WTC11 (cell line): Measurements from ENCODE around the gene MOXD1. TPM values are rescaled to one million over a fixed set of nuclear protein-coding genes. Genes with fewer than 3 reads are reported as not detected.
A peak's percentile ranks its signal among the peaks of the same experiment; 100 is the strongest.

Experiments used
- ATAC-seq: fragments of 200-7000 bp; cut with Tn5 transposase; 2 replicates; pipeline ENCODE4 v1.10.0; 2021; ENCODE audit warnings: mild to moderate bottlenecking, moderate library complexity
- CTCF ChIA-PET: fragments of 300-600 bp; sonication (Branson Sonifier 250); formaldehyde crosslinking; loops from one replicate; lab custom pipeline; 2021; ENCODE audit warnings: antibody characterized with exemption; lab: Charles Lee
- POLR2A ChIA-PET: fragments of 350-600 bp; sonication (Branson Sonifier 250); formaldehyde crosslinking; loops from one replicate; lab custom pipeline; 2021; ENCODE audit warnings: antibody characterized with exemption; lab: Charles Lee
- DNase-seq: peaks from one replicate; pipeline ENCODE4 v3.0.0; 2021; ENCODE audit warnings: low spot score
- H3K27ac Mint-ChIP-seq: 2 replicates; pipeline ENCODE4 v1.8.0; 2021; ENCODE audit warnings: mixed read lengths
- H3K27me3 Mint-ChIP-seq: 2 replicates; pipeline ENCODE4 v1.8.0; 2021; ENCODE audit warnings: low read depth, mild to moderate bottlenecking, moderate library complexity, mixed read lengths
- H3K36me3 Mint-ChIP-seq: 2 replicates; pipeline ENCODE4 v1.8.0; 2021; ENCODE audit warnings: mixed read lengths
- H3K4me1 Mint-ChIP-seq: 2 replicates; pipeline ENCODE4 v1.8.0; 2022; ENCODE audit warnings: mixed read lengths
- H3K4me3 Mint-ChIP-seq: 2 replicates; pipeline ENCODE4 v1.8.0; 2021; ENCODE audit warnings: mild to moderate bottlenecking, moderate library complexity, mixed read lengths
- H3K9me3 Mint-ChIP-seq: 2 replicates; pipeline ENCODE4 v1.8.0; 2021; ENCODE audit warnings: mixed read lengths
- CBFB ChIP-seq: sonication (generic); formaldehyde crosslinking; IDR thresholded peaks from 2 replicates; pipeline ENCODE4 v1.8.1; 2022; ENCODE audit warnings: mild to moderate bottlenecking, low read depth, missing genetic modification reagents
- CREM ChIP-seq: sonication (generic); formaldehyde crosslinking; IDR thresholded peaks from 2 replicates; pipeline ENCODE4 v1.8.1; 2022; ENCODE audit warnings: mild to moderate bottlenecking, missing genetic modification reagents, moderate library complexity
- GABPB1 ChIP-seq: sonication (generic); formaldehyde crosslinking; IDR thresholded peaks from 2 replicates; pipeline ENCODE4 v1.8.1; 2023; ENCODE audit warnings: mild to moderate bottlenecking, missing genetic modification reagents
- JAZF1 ChIP-seq: fragments of 250-450 bp; sonication (Bioruptor Pico); IDR thresholded peaks from 2 replicates; pipeline ENCODE4 v1.9.0; 2021; ENCODE audit warnings: moderate library complexity, mild to moderate bottlenecking, inconsistent platforms
- MXD4 ChIP-seq: fragments of 250-450 bp; sonication (Bioruptor Pico); IDR thresholded peaks from 2 replicates; pipeline ENCODE4 v1.8.0; 2021; ENCODE audit warnings: mild to moderate bottlenecking, moderate library complexity, borderline replicate concordance
- NFATC4 ChIP-seq: fragments of 250-450 bp; sonication (Bioruptor Pico); IDR thresholded peaks from 2 replicates; pipeline ENCODE4 v1.9.0; 2021; ENCODE audit warnings: mild to moderate bottlenecking
- NR2C2 ChIP-seq: sonication (generic); formaldehyde crosslinking; IDR thresholded peaks from 2 replicates; pipeline ENCODE4 v1.8.0; 2022; ENCODE audit warnings: mild to moderate bottlenecking, missing genetic modification reagents
- TCF7 ChIP-seq: sonication (generic); formaldehyde crosslinking; IDR thresholded peaks from 2 replicates; pipeline ENCODE4 v1.8.0; 2022; ENCODE audit warnings: mild to moderate bottlenecking, low read depth, missing genetic modification reagents, moderate library complexity
- TP53 ChIP-seq: sonication (generic); formaldehyde crosslinking; IDR thresholded peaks from 2 replicates; pipeline ENCODE4 v1.8.1; 2023; ENCODE audit warnings: mild to moderate bottlenecking, missing genetic modification reagents
- USF2 ChIP-seq: sonication (generic); formaldehyde crosslinking; IDR thresholded peaks from 2 replicates; pipeline ENCODE4 v1.8.1; 2023; ENCODE audit warnings: mild to moderate bottlenecking, missing genetic modification reagents, moderate library complexity
- ZBTB21 ChIP-seq: sonication (generic); formaldehyde crosslinking; IDR thresholded peaks from 2 replicates; pipeline ENCODE4 v1.8.1; 2023; ENCODE audit warnings: mild to moderate bottlenecking, missing genetic modification reagents, borderline replicate concordance
- ZBTB43 ChIP-seq: sonication (generic); formaldehyde crosslinking; IDR thresholded peaks from 2 replicates; pipeline ENCODE4 v1.8.1; 2023; ENCODE audit warnings: mild to moderate bottlenecking, missing genetic modification reagents
- ZNF232 ChIP-seq: sonication (generic); formaldehyde crosslinking; IDR thresholded peaks from 2 replicates; pipeline ENCODE4 v1.8.0; 2022; ENCODE audit warnings: mild to moderate bottlenecking, missing genetic modification reagents
- ZNF396 ChIP-seq: fragments of 250-450 bp; sonication (Bioruptor Pico); IDR thresholded peaks from 2 replicates; pipeline ENCODE4 v1.8.0; 2021; ENCODE audit warnings: mild to moderate bottlenecking, moderate library complexity, borderline replicate concordance
- ZNF532 ChIP-seq: fragments of 250-450 bp; sonication (Bioruptor Pico); IDR thresholded peaks from 2 replicates; pipeline ENCODE4 v1.9.0; 2021; ENCODE audit warnings: mild to moderate bottlenecking, borderline replicate concordance
- ZNF671 ChIP-seq: fragments of 250-450 bp; sonication (Bioruptor Pico); IDR thresholded peaks from 2 replicates; pipeline ENCODE4 v1.8.0; 2021; ENCODE audit warnings: mild to moderate bottlenecking
- total RNA-seq: library from RNA; stranded (reverse); gene quantifications from 3 replicates; pipeline ENCODE4 v1.2.3, GENCODE V29; 2021
- TF ChIP-seq, protein P1 (sequence below): sonication (generic); formaldehyde crosslinking; IDR thresholded peaks from 2 replicates; pipeline ENCODE4 v1.8.1; 2022; ENCODE audit warnings: low read depth, mild to moderate bottlenecking, moderate library complexity, missing genetic modification reagents, borderline replicate concordance
- TF ChIP-seq, protein P2 (sequence below): sonication (generic); formaldehyde crosslinking; IDR thresholded peaks from 2 replicates; pipeline ENCODE4 v1.8.0; 2022; ENCODE audit warnings: mild to moderate bottlenecking, missing genetic modification reagents
- TF ChIP-seq, protein P3 (sequence below): sonication (generic); formaldehyde crosslinking; IDR thresholded peaks from 2 replicates; pipeline ENCODE4 v1.8.0; 2022; ENCODE audit warnings: missing genetic modification reagents
- TF ChIP-seq, protein P4 (sequence below): fragments of 200-600 bp; IDR thresholded peaks from 2 replicates; pipeline ENCODE4 v1.8.0; 2022; ENCODE audit warnings: antibody characterized with exemption

MOXD1 gene
- total RNA-seq, 1 experiment from 2014 or later, result 1.7 TPM

DNA sequence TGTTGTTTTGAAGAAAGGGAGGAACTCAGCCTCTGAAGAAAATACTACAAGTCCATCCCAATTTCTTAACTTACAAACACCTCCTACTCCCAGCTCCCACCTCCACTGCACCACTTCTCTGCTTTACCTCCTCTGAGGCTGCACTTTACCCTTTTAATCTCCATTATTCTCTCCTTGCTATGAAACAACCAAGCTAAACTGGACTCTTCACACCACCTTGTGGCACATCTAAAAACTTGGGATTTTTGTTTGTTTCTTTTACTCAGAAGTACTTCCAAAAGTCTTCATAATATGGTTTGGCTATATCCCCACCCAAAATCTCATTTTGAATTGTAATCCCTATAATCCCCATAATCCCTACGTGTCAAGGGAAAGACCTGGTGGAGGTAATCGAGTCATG lies 142.2 kb downstream of the MOXD1 start:
- CTCF ChIA-PET, result interaction anchor here (0.8 to 3.3 kb wide), 7 partner anchors 10 to 336 kb away, joined by 3 to 17 read pairs (median 5); partner anchors contain the start of gene CCN2
- POLR2A ChIA-PET, result interaction anchor here (0.6 kb wide), 1 partner anchor 308 kb away, joined by 3 read pairs; the partner anchor contains the start of gene CCN2
- Mint-ChIP-seq H3K27me3 (peaks cover 19% of the 10 kb centered on the region), H3K9me3 (peaks cover 15% of the 10 kb centered on the region), H3K36me3 (no peaks in the 10 kb centered on the region), H3K4me3 (no peak overlapping the region), H3K27ac (no peak overlapping the region), H3K4me1 (peaks cover 18% of the 10 kb centered on the region)
- ATAC-seq, result peak; percentile 85
- no peak for TF ChIP-seq NR2C2 (CRISPR knock-in tag)
- TF ChIP-seq NFATC4, result no peak
- no peak for TF ChIP-seq GABPB1 (CRISPR knock-in tag)
- TF ChIP-seq ZNF232 (CRISPR knock-in tag), result no peak
- TF ChIP-seq CBFB, result no peak
- TF ChIP-seq, protein P1, sequence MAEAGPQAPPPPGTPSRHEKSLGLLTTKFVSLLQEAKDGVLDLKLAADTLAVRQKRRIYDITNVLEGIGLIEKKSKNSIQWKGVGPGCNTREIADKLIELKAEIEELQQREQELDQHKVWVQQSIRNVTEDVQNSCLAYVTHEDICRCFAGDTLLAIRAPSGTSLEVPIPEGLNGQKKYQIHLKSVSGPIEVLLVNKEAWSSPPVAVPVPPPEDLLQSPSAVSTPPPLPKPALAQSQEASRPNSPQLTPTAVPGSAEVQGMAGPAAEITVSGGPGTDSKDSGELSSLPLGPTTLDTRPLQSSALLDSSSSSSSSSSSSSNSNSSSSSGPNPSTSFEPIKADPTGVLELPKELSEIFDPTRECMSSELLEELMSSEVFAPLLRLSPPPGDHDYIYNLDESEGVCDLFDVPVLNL, result no peak
- TF ChIP-seq TP53 (CRISPR knock-in tag), result no peak
- DNase-seq, result no peak

DNA sequence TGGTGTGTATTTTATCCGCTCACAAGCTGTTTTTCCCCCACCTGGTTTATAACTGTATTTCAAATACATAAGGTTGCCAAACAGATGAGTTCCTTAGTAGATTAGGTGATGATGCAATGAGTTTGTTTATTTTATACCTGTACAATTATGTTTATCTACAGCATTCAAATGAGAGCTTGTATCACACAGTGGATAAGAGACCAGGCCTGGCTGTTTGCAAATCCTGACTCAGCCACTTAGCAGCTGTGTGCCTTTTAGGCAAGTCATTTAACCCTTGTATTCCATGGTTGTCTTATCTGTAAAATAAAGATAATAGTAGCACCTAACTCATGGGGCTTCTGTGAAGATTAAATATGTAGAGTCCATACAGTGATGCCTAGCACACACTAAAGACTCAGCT lies 143.7 kb downstream of the MOXD1 start:
- Mint-ChIP-seq H3K4me3 (no peak overlapping the region), H3K36me3 (peaks cover 12% of the 10 kb centered on the region), H3K4me1 (peaks cover 18% of the 10 kb centered on the region)
- POLR2A ChIA-PET, result no interaction called here
- ATAC-seq (no peak), DNase-seq (no peak)
- CTCF ChIA-PET, result interaction anchor here (1.4 to 3.3 kb wide), 2 partner anchors 22 to 334 kb away, joined by 7 to 9 read pairs; no protein-coding TSS in a partner anchor
- TF ChIP-seq ZBTB43 (CRISPR knock-in tag) (no peak), ZNF396 (CRISPR knock-in tag) (no peak), MXD4 (CRISPR knock-in tag) (no peak), TCF7 (CRISPR knock-in tag) (no peak), ZNF671 (CRISPR knock-in tag) (no peak), ZBTB21 (CRISPR knock-in tag) (no peak)
- TF ChIP-seq, protein P2, sequence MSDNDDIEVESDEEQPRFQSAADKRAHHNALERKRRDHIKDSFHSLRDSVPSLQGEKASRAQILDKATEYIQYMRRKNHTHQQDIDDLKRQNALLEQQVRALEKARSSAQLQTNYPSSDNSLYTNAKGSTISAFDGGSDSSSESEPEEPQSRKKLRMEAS (CRISPR knock-in tag), result no peak
- TF ChIP-seq, protein P3, sequence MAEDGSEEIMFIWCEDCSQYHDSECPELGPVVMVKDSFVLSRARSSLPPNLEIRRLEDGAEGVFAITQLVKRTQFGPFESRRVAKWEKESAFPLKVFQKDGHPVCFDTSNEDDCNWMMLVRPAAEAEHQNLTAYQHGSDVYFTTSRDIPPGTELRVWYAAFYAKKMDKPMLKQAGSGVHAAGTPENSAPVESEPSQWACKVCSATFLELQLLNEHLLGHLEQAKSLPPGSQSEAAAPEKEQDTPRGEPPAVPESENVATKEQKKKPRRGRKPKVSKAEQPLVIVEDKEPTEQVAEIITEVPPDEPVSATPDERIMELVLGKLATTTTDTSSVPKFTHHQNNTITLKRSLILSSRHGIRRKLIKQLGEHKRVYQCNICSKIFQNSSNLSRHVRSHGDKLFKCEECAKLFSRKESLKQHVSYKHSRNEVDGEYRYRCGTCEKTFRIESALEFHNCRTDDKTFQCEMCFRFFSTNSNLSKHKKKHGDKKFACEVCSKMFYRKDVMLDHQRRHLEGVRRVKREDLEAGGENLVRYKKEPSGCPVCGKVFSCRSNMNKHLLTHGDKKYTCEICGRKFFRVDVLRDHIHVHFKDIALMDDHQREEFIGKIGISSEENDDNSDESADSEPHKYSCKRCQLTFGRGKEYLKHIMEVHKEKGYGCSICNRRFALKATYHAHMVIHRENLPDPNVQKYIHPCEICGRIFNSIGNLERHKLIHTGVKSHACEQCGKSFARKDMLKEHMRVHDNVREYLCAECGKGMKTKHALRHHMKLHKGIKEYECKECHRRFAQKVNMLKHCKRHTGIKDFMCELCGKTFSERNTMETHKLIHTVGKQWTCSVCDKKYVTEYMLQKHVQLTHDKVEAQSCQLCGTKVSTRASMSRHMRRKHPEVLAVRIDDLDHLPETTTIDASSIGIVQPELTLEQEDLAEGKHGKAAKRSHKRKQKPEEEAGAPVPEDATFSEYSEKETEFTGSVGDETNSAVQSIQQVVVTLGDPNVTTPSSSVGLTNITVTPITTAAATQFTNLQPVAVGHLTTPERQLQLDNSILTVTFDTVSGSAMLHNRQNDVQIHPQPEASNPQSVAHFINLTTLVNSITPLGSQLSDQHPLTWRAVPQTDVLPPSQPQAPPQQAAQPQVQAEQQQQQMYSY (CRISPR knock-in tag), result no peak
- TF ChIP-seq, all 79 proteins: peak for 0
- H3K27ac Mint-ChIP-seq, result no peak overlapping the region
- H3K27me3 Mint-ChIP-seq, result peaks cover 19% of the 10 kb centered on the region
- peaks cover 30% of the 10 kb centered on the region for H3K9me3 Mint-ChIP-seq

GRCh38 chr6:132256457-132256856 lies 144.8 kb downstream of the MOXD1 start:
- Mint-ChIP-seq H3K27me3 (peaks cover 24% of the 10 kb centered on the region), H3K4me3 (no peak overlapping the region), H3K36me3 (peaks cover 23% of the 10 kb centered on the region), H3K27ac (no peak overlapping the region), H3K9me3 (peaks cover 41% of the 10 kb centered on the region), H3K4me1 (peaks cover 18% of the 10 kb centered on the region)
- DNase-seq (no peak), ATAC-seq (no peak)
- ChIA-PET POLR2A (no interaction called here), CTCF (no interaction called here)
- no peak for TF ChIP-seq CREM (CRISPR knock-in tag)
- no peak for TF ChIP-seq JAZF1 (CRISPR knock-in tag)
- TF ChIP-seq NFATC4, result no peak
- TF ChIP-seq ZNF532 (CRISPR knock-in tag), result no peak
- TF ChIP-seq TP53 (CRISPR knock-in tag), result no peak
- TF ChIP-seq, protein P4, sequence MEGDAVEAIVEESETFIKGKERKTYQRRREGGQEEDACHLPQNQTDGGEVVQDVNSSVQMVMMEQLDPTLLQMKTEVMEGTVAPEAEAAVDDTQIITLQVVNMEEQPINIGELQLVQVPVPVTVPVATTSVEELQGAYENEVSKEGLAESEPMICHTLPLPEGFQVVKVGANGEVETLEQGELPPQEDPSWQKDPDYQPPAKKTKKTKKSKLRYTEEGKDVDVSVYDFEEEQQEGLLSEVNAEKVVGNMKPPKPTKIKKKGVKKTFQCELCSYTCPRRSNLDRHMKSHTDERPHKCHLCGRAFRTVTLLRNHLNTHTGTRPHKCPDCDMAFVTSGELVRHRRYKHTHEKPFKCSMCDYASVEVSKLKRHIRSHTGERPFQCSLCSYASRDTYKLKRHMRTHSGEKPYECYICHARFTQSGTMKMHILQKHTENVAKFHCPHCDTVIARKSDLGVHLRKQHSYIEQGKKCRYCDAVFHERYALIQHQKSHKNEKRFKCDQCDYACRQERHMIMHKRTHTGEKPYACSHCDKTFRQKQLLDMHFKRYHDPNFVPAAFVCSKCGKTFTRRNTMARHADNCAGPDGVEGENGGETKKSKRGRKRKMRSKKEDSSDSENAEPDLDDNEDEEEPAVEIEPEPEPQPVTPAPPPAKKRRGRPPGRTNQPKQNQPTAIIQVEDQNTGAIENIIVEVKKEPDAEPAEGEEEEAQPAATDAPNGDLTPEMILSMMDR, result no peak
- TF ChIP-seq USF2, result no peak
